ENCODE data around the gene KCNIP1.

The KCNIP1 gene

DNA sequence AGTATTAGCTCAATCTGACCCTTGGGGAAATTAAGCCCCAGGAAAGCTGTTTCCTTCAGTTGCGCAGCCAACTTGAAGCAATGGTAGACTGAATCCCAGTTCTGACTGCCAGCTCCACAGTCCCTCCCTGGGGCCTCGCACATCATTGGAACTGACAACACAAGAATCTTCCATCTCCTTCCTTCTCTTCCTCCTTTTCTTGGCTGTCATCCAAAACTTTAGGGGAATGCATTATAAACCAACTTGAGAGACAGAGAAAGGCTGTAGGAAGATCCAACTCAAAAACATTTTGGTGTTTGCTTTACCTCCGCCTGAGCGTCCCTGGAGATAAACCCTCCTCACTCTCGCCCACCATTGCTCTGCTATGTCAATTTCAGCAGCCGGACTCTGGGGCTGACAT, 16.6 kb downstream of the KCNIP1 start:
- no peak for TF ChIP-seq JUND (IDR thresholded peaks at IDR 0.05; ENCODE audit: low read depth)
- in situ Hi-C loops (cut with HindIII; ENCODE audit: low pct_unique_long_range_greater_than_20kb, low sequenced_read_pairs): no loop called here
- DNase-seq (ENCODE audit: low read depth in 1 of 2, low spot score in 1 of 2): no peak

DNA sequence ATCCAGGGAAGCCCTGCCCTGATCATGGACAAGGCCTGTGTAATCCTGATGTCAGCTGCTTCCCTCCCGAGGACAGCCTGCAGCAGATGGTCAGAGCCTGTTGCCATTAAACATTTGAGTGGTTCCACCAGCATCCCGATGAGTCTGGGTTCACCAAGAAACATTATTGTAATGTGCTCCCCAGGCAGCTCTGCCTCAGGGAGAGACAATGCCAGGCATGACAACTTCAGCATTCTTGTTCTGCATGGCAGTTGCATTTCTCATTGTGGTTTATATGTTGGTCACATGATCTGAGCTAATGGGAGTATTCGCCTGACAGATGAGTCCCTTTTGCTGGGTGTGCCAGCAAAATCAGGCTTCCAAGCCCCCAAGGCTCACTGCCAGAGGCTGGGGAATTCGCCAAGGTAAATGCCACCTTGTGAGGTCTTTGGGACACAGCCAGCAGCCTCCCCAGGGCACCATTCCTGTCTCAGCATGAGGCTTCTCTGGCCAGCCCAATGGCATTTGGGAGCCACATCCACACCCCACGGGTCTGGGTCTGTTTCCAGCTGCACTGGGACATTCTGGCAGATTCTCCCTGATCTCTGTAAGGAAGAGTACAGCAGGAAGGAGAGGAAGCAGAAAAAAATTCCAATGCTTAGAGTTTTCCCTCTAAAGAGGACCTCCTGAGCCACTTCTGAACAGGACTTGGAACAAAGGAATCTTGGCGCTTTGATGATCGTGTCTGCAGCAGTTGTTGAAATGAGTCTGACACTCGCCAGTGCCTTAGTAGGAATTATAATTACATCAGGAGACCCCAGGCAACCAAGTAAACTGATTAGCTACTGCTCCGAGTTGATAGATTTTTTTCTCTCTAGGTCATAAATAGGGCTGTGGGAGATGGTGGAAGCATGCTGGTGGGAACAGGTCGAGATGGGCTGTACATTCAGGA, 18.7 kb downstream of the KCNIP1 start:
- TF ChIP-seq JUND (IDR thresholded peaks at IDR 0.05; ENCODE audit: low read depth): no peak
- DNase-seq (ENCODE audit: low read depth in 1 of 2, low spot score in 1 of 2): peak in 1 of 2 experiments; percentile 50
- in situ Hi-C loops (cut with HindIII; ENCODE audit: low pct_unique_long_range_greater_than_20kb, low sequenced_read_pairs): no loop called here

DNA sequence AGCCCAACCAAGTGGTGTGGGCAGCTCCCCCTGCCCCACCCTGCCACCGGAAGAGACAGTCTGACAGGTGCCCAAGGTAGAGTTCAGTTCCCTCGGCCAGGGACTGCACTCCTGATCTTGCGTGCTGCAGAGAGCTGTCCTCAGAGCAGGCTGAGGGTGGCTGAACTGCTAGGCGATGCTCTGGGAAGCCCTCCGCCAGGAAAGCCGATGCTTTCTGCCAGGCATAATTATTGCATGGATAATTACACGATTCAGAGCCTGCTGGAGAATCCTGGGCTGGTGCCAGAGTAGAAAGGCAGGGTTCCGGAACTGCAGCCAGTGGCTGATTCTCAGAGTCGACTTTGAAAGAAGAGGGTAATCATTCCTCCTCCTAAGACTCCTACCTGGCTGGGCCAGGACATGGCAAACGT, 19.3 kb downstream of the KCNIP1 start:
- TF ChIP-seq JUND (IDR thresholded peaks at IDR 0.05; ENCODE audit: low read depth): no peak
- in situ Hi-C loops (cut with HindIII; ENCODE audit: low pct_unique_long_range_greater_than_20kb, low sequenced_read_pairs): no loop called here
- no peak for DNase-seq (ENCODE audit: low read depth in 1 of 2, low spot score in 1 of 2)

DNA sequence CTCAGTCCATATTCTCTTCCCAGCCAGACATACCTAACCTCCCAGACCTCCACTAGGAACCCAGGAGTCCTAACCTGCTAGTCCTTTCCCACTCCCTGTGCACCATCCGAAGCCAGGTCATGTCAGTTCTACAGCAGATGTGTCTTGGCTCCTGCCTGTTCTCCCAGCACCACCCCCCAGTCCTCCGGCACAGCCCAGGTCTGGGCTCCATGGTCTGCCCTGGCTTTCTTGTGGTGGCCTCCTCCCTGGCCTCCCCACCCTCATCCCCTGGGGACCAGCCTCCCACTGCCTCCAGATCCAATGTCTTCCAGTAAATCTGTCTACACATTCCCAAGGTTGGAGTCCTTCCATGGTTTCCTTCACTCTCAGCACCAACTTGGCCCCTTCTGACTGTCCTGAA, 20.0 kb downstream of the KCNIP1 start:
- no peak for DNase-seq (ENCODE audit: low read depth in 1 of 2, low spot score in 1 of 2)
- TF ChIP-seq JUND (IDR thresholded peaks at IDR 0.05; ENCODE audit: low read depth): no peak
- in situ Hi-C loops (cut with HindIII; ENCODE audit: low pct_unique_long_range_greater_than_20kb, low sequenced_read_pairs): no loop called here

GRCh38 chr5:170524576-170524975, 20.8 kb downstream of the KCNIP1 start:
- in situ Hi-C loops (cut with HindIII; ENCODE audit: low pct_unique_long_range_greater_than_20kb, low sequenced_read_pairs): no loop called here
- DNase-seq (ENCODE audit: low read depth in 1 of 2, low spot score in 1 of 2): no peak
- no peak for TF ChIP-seq JUND (IDR thresholded peaks at IDR 0.05; ENCODE audit: low read depth)

DNA sequence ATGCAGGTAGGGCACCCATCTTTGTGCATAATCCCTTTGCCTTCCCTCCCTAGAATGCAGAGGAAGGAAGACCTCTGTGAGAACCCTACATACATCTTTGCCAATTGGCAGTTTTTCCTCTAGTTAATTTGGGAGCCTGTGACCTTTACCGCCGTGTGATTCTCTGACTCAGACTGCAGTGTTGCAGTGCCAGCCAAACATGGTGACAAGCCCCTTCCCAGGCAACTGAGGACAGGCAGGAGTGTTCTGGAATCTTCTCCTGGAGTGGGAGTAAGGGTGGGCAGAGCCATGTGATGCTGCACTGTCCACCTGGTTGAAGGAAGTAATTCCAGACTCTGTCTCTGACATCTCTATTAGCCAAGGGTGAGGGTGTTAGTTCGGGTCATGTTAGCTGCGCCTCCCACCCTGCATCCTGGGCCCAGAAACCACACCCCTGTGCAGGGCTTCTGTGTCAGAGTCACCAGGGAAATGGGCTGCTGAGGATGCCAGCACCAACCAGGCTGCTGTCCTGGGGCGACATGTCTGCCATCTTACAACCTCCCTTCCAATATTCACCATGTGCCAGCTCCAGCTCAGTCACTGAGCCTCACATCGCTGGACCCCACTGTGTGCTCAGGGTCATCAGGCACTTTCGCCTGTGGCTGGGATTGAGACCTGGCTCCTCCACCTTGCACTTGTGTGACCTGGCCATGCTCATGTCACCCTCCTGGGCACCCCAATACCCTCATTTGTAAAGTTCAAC, 21.8 kb downstream of the KCNIP1 start:
- no peak for TF ChIP-seq JUND (IDR thresholded peaks at IDR 0.05; ENCODE audit: low read depth)
- in situ Hi-C loops (cut with HindIII; ENCODE audit: low pct_unique_long_range_greater_than_20kb, low sequenced_read_pairs): no loop called here
- DNase-seq (ENCODE audit: low read depth in 1 of 2, low spot score in 1 of 2): no peak

DNA sequence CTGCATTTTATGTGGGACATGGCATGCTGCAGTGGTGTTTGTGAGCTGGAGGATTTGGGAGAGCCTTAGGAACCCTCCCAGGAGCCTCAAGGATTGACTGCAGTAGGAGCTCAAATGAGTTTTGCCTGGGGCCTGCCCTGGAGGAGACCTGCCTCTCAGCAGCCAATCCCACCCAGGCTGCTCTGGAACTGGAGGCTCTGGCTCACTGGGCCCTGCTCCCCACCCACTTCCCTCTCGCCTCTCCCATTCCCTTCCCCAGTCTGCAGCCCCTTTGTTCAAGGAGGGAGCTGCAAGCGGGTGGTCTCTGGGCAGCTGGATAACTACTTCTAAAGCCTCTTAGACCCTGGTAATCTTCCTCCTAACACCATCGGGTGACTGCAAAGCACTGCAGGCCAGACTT, 24.2 kb downstream of the KCNIP1 start:
- no peak for DNase-seq (ENCODE audit: low read depth in 1 of 2, low spot score in 1 of 2)
- TF ChIP-seq JUND (IDR thresholded peaks at IDR 0.05; ENCODE audit: low read depth): no peak
- in situ Hi-C loops (cut with HindIII; ENCODE audit: low pct_unique_long_range_greater_than_20kb, low sequenced_read_pairs): no loop called here

GRCh38 chr5:170528976-170529375, 25.2 kb downstream of the KCNIP1 start:
- in situ Hi-C loops (cut with HindIII; ENCODE audit: low pct_unique_long_range_greater_than_20kb, low sequenced_read_pairs): no loop called here
- DNase-seq (ENCODE audit: low read depth in 1 of 2, low spot score in 1 of 2): no peak
- TF ChIP-seq JUND (IDR thresholded peaks at IDR 0.05; ENCODE audit: low read depth): no peak

DNA sequence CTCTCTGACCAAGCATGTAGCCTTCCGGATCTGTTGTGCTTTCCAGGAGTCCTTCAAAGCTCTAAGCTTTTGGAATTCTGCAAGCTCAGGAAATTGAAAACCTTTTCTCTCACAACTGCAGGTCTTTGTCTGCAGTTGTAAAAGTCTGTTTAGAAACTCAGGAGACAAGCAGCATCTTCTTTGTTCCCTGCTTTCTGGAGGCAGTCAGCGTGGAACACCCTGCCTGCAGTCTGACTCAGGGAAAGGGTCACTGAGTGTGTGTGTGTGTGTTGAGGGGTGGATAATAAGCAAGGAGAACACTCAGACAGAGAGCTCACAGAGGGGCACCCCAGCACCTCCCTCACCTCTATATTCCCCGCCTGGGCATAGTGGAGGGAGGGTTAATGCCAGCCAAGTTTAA, 29.1 kb downstream of the KCNIP1 start:
- no peak for DNase-seq (ENCODE audit: low read depth in 1 of 2, low spot score in 1 of 2)
- in situ Hi-C loops (cut with HindIII; ENCODE audit: low pct_unique_long_range_greater_than_20kb, low sequenced_read_pairs): no loop called here
- TF ChIP-seq JUND (IDR thresholded peaks at IDR 0.05; ENCODE audit: low read depth): no peak

DNA sequence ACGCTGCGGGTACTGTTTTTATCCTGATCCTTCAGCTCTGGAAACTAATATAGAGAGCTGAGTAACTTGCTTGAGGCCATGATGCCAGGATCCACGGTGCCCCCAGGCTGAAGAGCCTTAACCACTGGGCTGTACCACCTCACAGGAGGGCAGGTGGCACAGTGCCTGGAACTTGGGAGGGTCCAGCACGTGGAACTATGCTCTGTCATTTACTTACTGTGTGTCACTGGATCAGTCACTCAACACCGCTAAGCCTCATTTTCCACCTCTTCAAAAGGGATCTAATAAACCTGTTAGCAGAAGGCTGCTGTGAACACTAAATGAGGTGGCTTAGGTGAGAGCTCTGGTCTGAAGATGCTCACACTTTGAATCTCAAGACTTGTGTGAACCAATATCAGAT, 29.6 kb downstream of the KCNIP1 start:
- no peak for DNase-seq (ENCODE audit: low read depth in 1 of 2, low spot score in 1 of 2)
- no peak for TF ChIP-seq JUND (IDR thresholded peaks at IDR 0.05; ENCODE audit: low read depth)
- in situ Hi-C loops (cut with HindIII; ENCODE audit: low pct_unique_long_range_greater_than_20kb, low sequenced_read_pairs): no loop called here

GRCh38 chr5:170534177-170534576, 30.4 kb downstream of the KCNIP1 start:
- no peak for TF ChIP-seq JUND (IDR thresholded peaks at IDR 0.05; ENCODE audit: low read depth)
- DNase-seq (ENCODE audit: low read depth in 1 of 2, low spot score in 1 of 2): peak; percentile 21 to 67

GRCh38 chr5:170534941-170535340, 31.1 kb downstream of the KCNIP1 start:
- in situ Hi-C loops (cut with HindIII; ENCODE audit: low pct_unique_long_range_greater_than_20kb, low sequenced_read_pairs): no loop called here
- TF ChIP-seq JUND (IDR thresholded peaks at IDR 0.05; ENCODE audit: low read depth): no peak
- no peak for DNase-seq (ENCODE audit: low read depth in 1 of 2, low spot score in 1 of 2)

More at GRCh38 chr5:170534177-170534576, 30.4 kb downstream of the KCNIP1 start:
- in situ Hi-C loops (cut with HindIII; ENCODE audit: low pct_unique_long_range_greater_than_20kb, low sequenced_read_pairs): no loop called here

GRCh38 chr5:170536525-170536924, 32.7 kb downstream of the KCNIP1 start:
- DNase-seq (ENCODE audit: low read depth in 1 of 2, low spot score in 1 of 2): no peak
- in situ Hi-C loops (cut with HindIII; ENCODE audit: low pct_unique_long_range_greater_than_20kb, low sequenced_read_pairs): no loop called here
- no peak for TF ChIP-seq JUND (IDR thresholded peaks at IDR 0.05; ENCODE audit: low read depth)

All from T47D (cell line).